ENCODE results near the gene CDC20.

GRCh38 chr1:43319766-43320165, 39.0 kb upstream of the CDC20 start:
- TF ChIP-seq, protein P1, sequence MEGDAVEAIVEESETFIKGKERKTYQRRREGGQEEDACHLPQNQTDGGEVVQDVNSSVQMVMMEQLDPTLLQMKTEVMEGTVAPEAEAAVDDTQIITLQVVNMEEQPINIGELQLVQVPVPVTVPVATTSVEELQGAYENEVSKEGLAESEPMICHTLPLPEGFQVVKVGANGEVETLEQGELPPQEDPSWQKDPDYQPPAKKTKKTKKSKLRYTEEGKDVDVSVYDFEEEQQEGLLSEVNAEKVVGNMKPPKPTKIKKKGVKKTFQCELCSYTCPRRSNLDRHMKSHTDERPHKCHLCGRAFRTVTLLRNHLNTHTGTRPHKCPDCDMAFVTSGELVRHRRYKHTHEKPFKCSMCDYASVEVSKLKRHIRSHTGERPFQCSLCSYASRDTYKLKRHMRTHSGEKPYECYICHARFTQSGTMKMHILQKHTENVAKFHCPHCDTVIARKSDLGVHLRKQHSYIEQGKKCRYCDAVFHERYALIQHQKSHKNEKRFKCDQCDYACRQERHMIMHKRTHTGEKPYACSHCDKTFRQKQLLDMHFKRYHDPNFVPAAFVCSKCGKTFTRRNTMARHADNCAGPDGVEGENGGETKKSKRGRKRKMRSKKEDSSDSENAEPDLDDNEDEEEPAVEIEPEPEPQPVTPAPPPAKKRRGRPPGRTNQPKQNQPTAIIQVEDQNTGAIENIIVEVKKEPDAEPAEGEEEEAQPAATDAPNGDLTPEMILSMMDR (IDR thresholded peaks at IDR 0.05), result no peak
- no peak for TF ChIP-seq POLR2A (IDR thresholded peaks at IDR 0.05)

All from adrenal gland (tissue), 5 donors.